Loucy (cell line): ENCODE measurements around the gene P2RY8.

Experiments
- H2AFZ ChIP-seq: fragments of 200-600 bp; sonication (generic); 2 replicates; pipeline ENCODE4 v1.6.0; 2016; ENCODE audit warnings: antibody characterized with exemption, mild to moderate bottlenecking, low read length, moderate library complexity
- H3F3A ChIP-seq: fragments of 200-600 bp; 2 replicates; pipeline ENCODE4 v1.6.0; 2016; ENCODE audit warnings: antibody characterized with exemption, low read depth, mild to moderate bottlenecking
- H3K27me3 ChIP-seq: fragments of 200-600 bp; sonication (generic); 2 replicates; pipeline ENCODE4 v1.6.1; 2014; ENCODE audit warnings: low read length, mild to moderate bottlenecking; ENCODE audit not compliant: insufficient read depth, poor library complexity, severe bottlenecking
- H3K36me3 ChIP-seq: fragments of 200-600 bp; sonication (generic); 2 replicates; pipeline ENCODE4 v1.6.1; 2016; ENCODE audit warnings: low read length; ENCODE audit not compliant: insufficient read depth
- H3K4me1 ChIP-seq: fragments of 200-600 bp; sonication (generic); 2 replicates; pipeline ENCODE4 v1.5.1; 2014; ENCODE audit warnings: low read length, mild to moderate bottlenecking; ENCODE audit not compliant: insufficient read depth, poor library complexity, severe bottlenecking
- H3K4me2 ChIP-seq: fragments of 200-600 bp; sonication (generic); 2 replicates; pipeline ENCODE4 v1.6.0; 2014; ENCODE audit warnings: antibody characterized with exemption, low read length, low read depth, mild to moderate bottlenecking; ENCODE audit not compliant: poor library complexity, severe bottlenecking
- H3K4me3 ChIP-seq: fragments of 200-600 bp; sonication (generic); 2 replicates; pipeline ENCODE4 v1.5.1; 2014; ENCODE audit warnings: low read length, mild to moderate bottlenecking, mixed read lengths; ENCODE audit not compliant: poor library complexity, severe bottlenecking
- H3K79me2 ChIP-seq: fragments of 200-600 bp; sonication (generic); 2 replicates; pipeline ENCODE4 v1.6.1; 2014; ENCODE audit warnings: low read length; ENCODE audit not compliant: insufficient read depth
- H3K9ac ChIP-seq: fragments of 200-600 bp; sonication (generic); 2 replicates; pipeline ENCODE4 v1.6.0; 2014; ENCODE audit warnings: mild to moderate bottlenecking, low read depth, low read length, moderate library complexity; ENCODE audit not compliant: poor library complexity, severe bottlenecking
- H3K9me2 ChIP-seq: fragments of 200-600 bp; sonication (generic); replicated peaks from 2 replicates; pipeline ENCODE4 v1.6.1; 2016; ENCODE audit warnings: low read depth, low read length, mixed read lengths
- H3K9me3 ChIP-seq: fragments of 200-600 bp; sonication (generic); 2 replicates; pipeline ENCODE4 v1.6.1; 2014; ENCODE audit warnings: mild to moderate bottlenecking, antibody characterized with exemption, low read length, low read depth; ENCODE audit not compliant: insufficient read depth
- H4K20me1 ChIP-seq: fragments of 200-600 bp; sonication (generic); 2 replicates; pipeline ENCODE4 v1.6.0; 2014; ENCODE audit warnings: antibody characterized with exemption, low read length, mild to moderate bottlenecking; ENCODE audit not compliant: insufficient read depth, poor library complexity, severe bottlenecking
- CTCF ChIP-seq: fragments of 200-600 bp; sonication (generic); conservative IDR thresholded peaks from 2 replicates; pipeline ENCODE4 v1.5.1; 2014; ENCODE audit warnings: mild to moderate bottlenecking, antibody characterized with exemption, low read length
- EZH2phosphoT487 ChIP-seq: fragments of 200-600 bp; IDR thresholded peaks from 2 replicates; pipeline ENCODE4 v1.6.1; 2018; ENCODE audit warnings: antibody characterized with exemption, mild to moderate bottlenecking, moderate library complexity, borderline replicate concordance

The P2RY8 gene

GRCh38 chrX:1442016-1442665 lies 94.8 kb downstream of the P2RY8 start:
- no peaks in the 10 kb centered on the region for H3K27me3 ChIP-seq
- no peak for TF ChIP-seq CTCF
- TF ChIP-seq EZH2phosphoT487 = no peak
- H3K9ac ChIP-seq = no peak overlapping the region
- H3K79me2 ChIP-seq = no peaks in the 10 kb centered on the region
- H4K20me1 ChIP-seq = no peaks in the 10 kb centered on the region
- H3K9me3 ChIP-seq = no peaks in the 10 kb centered on the region
- no peak overlapping the region for H3K4me2 ChIP-seq
- H3K9me2 ChIP-seq = no peaks in the 10 kb centered on the region
- no peaks in the 10 kb centered on the region for H3K4me1 ChIP-seq
- no peak overlapping the region for H2AFZ ChIP-seq
- no peaks in the 10 kb centered on the region for H3F3A ChIP-seq
- H3K4me3 ChIP-seq = no peak overlapping the region
- no peaks in the 10 kb centered on the region for H3K36me3 ChIP-seq

- H3K4me2 ChIP-seq = no peak overlapping the region
- H3K9me2 ChIP-seq = no peaks in the 10 kb centered on the region
- H3K4me3 ChIP-seq = no peak overlapping the region
- no peaks in the 10 kb centered on the region for H3K4me1 ChIP-seq
- H3K36me3 ChIP-seq = peaks cover 5% of the 10 kb centered on the region; the same call in 1 of the 2 replicates
- no peak overlapping the region for H2AFZ ChIP-seq
- no peak for TF ChIP-seq CTCF
- no peak for TF ChIP-seq EZH2phosphoT487
- H4K20me1 ChIP-seq = no peaks in the 10 kb centered on the region
- no peaks in the 10 kb centered on the region for H3K27me3 ChIP-seq
- no peaks in the 10 kb centered on the region for H3K9me3 ChIP-seq
- no peaks in the 10 kb centered on the region for H3K79me2 ChIP-seq
- H3K9ac ChIP-seq = no peak overlapping the region
- no peaks in the 10 kb centered on the region for H3F3A ChIP-seq
Measured at GRCh38 chrX:1440506-1440905, 96.5 kb downstream of the P2RY8 start.

- Histone ChIP-seq H3K79me2 (no peaks in the 10 kb centered on the region), H4K20me1 (no peaks in the 10 kb centered on the region), H3K27me3 (no peaks in the 10 kb centered on the region), H3K9ac (no peak overlapping the region), H3K36me3 (peaks cover 5% of the 10 kb centered on the region; the same call in 1 of the 2 replicates), H3K9me2 (no peaks in the 10 kb centered on the region), H3F3A (no peaks in the 10 kb centered on the region), H2AFZ (no peak overlapping the region), H3K4me3 (no peak overlapping the region), H3K4me2 (no peak overlapping the region), H3K9me3 (no peaks in the 10 kb centered on the region), H3K4me1 (no peaks in the 10 kb centered on the region)
- TF ChIP-seq CTCF = no peak
- TF ChIP-seq EZH2phosphoT487 = no peak
Measured at GRCh38 chrX:1435241-1435895, 101.6 kb downstream of the P2RY8 start.
